OCI-LY1 (cell line): ENCODE data around the gene DGKQ.

Experiments used
- H2AFZ ChIP-seq: fragments of 200-600 bp; sonication (generic), shearing (Covaris generic); 2 replicates; pipeline ENCODE4 v1.6.0; 2014; ENCODE audit warnings: antibody characterized with exemption, mild to moderate bottlenecking, low read length
- H3F3A ChIP-seq: fragments of 200-600 bp; sonication (generic), shearing (Covaris generic); 2 replicates; pipeline ENCODE4 v1.6.0; 2014; ENCODE audit warnings: mild to moderate bottlenecking, antibody characterized with exemption, low read length, moderate library complexity; ENCODE audit not compliant: insufficient read depth
- H3K27ac ChIP-seq: fragments of 200-600 bp; sonication (generic); 2 replicates; pipeline ENCODE4 v1.5.1; 2014; ENCODE audit warnings: low read length, mixed run types, mild to moderate bottlenecking, low read depth; ENCODE audit not compliant: poor library complexity, severe bottlenecking
- H3K27me3 ChIP-seq: fragments of 200-600 bp; sonication (generic); 2 replicates; pipeline ENCODE4 v1.6.0; 2014; ENCODE audit warnings: antibody characterized with exemption, mild to moderate bottlenecking, low read length, moderate library complexity; ENCODE audit not compliant: insufficient read depth
- H3K36me3 ChIP-seq: fragments of 200-600 bp; sonication (generic); 2 replicates; pipeline ENCODE4 v1.6.1; 2014; ENCODE audit warnings: mild to moderate bottlenecking, antibody characterized with exemption, low read length, moderate library complexity, mixed read lengths; ENCODE audit not compliant: insufficient read depth
- H3K4me1 ChIP-seq: fragments of 200-600 bp; sonication (generic); 2 replicates; pipeline ENCODE4 v1.5.1; 2014; ENCODE audit warnings: mild to moderate bottlenecking, low read length, moderate library complexity; ENCODE audit not compliant: insufficient read depth, severe bottlenecking
- H3K4me2 ChIP-seq: fragments of 200-600 bp; sonication (generic), shearing (Covaris generic); 2 replicates; pipeline ENCODE4 v1.6.1; 2014; ENCODE audit warnings: low read length
- H3K4me3 ChIP-seq: fragments of 200-600 bp; sonication (generic); 2 replicates; pipeline ENCODE4 v1.5.1; 2014; ENCODE audit warnings: low read length, low read depth, mild to moderate bottlenecking, mixed read lengths; ENCODE audit not compliant: poor library complexity, severe bottlenecking
- H3K79me2 ChIP-seq: fragments of 200-600 bp; shearing (Covaris generic); 2 replicates; pipeline ENCODE4 v1.6.1; 2016; ENCODE audit warnings: mixed run types, low read length, mixed read lengths; ENCODE audit not compliant: insufficient read depth
- H3K9ac ChIP-seq: fragments of 200-600 bp; sonication (generic), shearing (Covaris generic); 2 replicates; pipeline ENCODE4 v1.6.1; 2014; ENCODE audit warnings: mild to moderate bottlenecking, low read length, mixed read lengths
- H3K9me2 ChIP-seq: fragments of 200-600 bp; sonication (generic), shearing (Covaris generic); 2 replicates; pipeline ENCODE4 v1.6.1; 2014; ENCODE audit warnings: low read depth, mild to moderate bottlenecking, low read length, mixed read lengths
- H3K9me3 ChIP-seq: fragments of 200-600 bp; shearing (Covaris generic); 2 replicates; pipeline ENCODE4 v1.6.1; 2014; ENCODE audit warnings: low read length, mixed read lengths
- H4K20me1 ChIP-seq: fragments of 200-600 bp; sonication (generic), shearing (Covaris generic); 2 replicates; pipeline ENCODE4 v1.6.0; 2016; ENCODE audit warnings: mild to moderate bottlenecking, low read length; ENCODE audit not compliant: insufficient read depth
- EZH2 ChIP-seq: fragments of 200-600 bp; sonication (generic), shearing (Covaris generic); IDR thresholded peaks from 2 replicates; pipeline ENCODE4 v1.8.0; 2017; ENCODE audit warnings: borderline replicate concordance, mixed run types, mild to moderate bottlenecking, antibody characterized with exemption, low read length, moderate library complexity, mixed read lengths
- TF ChIP-seq, protein P1 (sequence below): fragments of 200-600 bp; sonication (generic), shearing (Covaris generic); IDR thresholded peaks from 2 replicates; pipeline ENCODE4 v1.5.1; 2017; ENCODE audit warnings: mild to moderate bottlenecking, antibody characterized with exemption, low read length, moderate library complexity, mixed read lengths

DGKQ gene

GRCh38 chr4:917466-917865, 55.9 kb downstream of the DGKQ start:
- no peaks in the 10 kb centered on the region for H3K36me3 ChIP-seq
- peaks cover 7% of the 10 kb centered on the region for H3K79me2 ChIP-seq
- no peak overlapping the region for H3K27ac ChIP-seq
- H3F3A ChIP-seq, result no peaks in the 10 kb centered on the region
- H3K9me2 ChIP-seq, result no peaks in the 10 kb centered on the region
- H3K4me2 ChIP-seq, result no peak overlapping the region
- H3K4me3 ChIP-seq, result no peak overlapping the region
- no peak overlapping the region for H2AFZ ChIP-seq
- no peaks in the 10 kb centered on the region for H3K9me3 ChIP-seq
- TF ChIP-seq, protein P1, sequence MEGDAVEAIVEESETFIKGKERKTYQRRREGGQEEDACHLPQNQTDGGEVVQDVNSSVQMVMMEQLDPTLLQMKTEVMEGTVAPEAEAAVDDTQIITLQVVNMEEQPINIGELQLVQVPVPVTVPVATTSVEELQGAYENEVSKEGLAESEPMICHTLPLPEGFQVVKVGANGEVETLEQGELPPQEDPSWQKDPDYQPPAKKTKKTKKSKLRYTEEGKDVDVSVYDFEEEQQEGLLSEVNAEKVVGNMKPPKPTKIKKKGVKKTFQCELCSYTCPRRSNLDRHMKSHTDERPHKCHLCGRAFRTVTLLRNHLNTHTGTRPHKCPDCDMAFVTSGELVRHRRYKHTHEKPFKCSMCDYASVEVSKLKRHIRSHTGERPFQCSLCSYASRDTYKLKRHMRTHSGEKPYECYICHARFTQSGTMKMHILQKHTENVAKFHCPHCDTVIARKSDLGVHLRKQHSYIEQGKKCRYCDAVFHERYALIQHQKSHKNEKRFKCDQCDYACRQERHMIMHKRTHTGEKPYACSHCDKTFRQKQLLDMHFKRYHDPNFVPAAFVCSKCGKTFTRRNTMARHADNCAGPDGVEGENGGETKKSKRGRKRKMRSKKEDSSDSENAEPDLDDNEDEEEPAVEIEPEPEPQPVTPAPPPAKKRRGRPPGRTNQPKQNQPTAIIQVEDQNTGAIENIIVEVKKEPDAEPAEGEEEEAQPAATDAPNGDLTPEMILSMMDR, result no peak
- TF ChIP-seq EZH2, result no peak
- no peaks in the 10 kb centered on the region for H4K20me1 ChIP-seq
- H3K4me1 ChIP-seq, result peaks cover 31% of the 10 kb centered on the region
- no peak overlapping the region for H3K9ac ChIP-seq
- H3K27me3 ChIP-seq, result no peaks in the 10 kb centered on the region

GRCh38 chr4:915595-915994, 57.8 kb downstream of the DGKQ start:
- Histone ChIP-seq H3K9me2 (no peaks in the 10 kb centered on the region), H3K79me2 (peaks cover 7% of the 10 kb centered on the region), H3K4me3 (peak overlapping the region; percentile 48), H3K4me2 (peak overlapping the region; percentile 76), H3K9me3 (no peaks in the 10 kb centered on the region), H3K4me1 (peaks cover 19% of the 10 kb centered on the region), H3K27ac (peak overlapping the region; percentile 66), H3K9ac (peak overlapping the region; percentile 47; the same call in 1 of the 2 replicates), H3K27me3 (no peaks in the 10 kb centered on the region), H4K20me1 (no peaks in the 10 kb centered on the region), H3F3A (no peaks in the 10 kb centered on the region), H3K36me3 (no peaks in the 10 kb centered on the region; the same call in 1 of the 2 replicates), H2AFZ (no peak overlapping the region)
- TF ChIP-seq EZH2, result no peak
- TF ChIP-seq, protein P1, result no peak

- peaks cover 19% of the 10 kb centered on the region for H3K4me1 ChIP-seq
- H2AFZ ChIP-seq, result no peak overlapping the region
- H3K9me3 ChIP-seq, result no peaks in the 10 kb centered on the region
- H4K20me1 ChIP-seq, result no peaks in the 10 kb centered on the region
- peak overlapping the region; percentile 47; the same call in 1 of the 2 replicates for H3K9ac ChIP-seq
- H3K9me2 ChIP-seq, result no peaks in the 10 kb centered on the region
- peak overlapping the region; percentile 66 for H3K27ac ChIP-seq
- TF ChIP-seq, protein P1, result no peak
- TF ChIP-seq EZH2, result no peak
- H3K4me2 ChIP-seq, result peak overlapping the region; percentile 76
- peak overlapping the region; percentile 48 for H3K4me3 ChIP-seq
- no peaks in the 10 kb centered on the region; the same call in 1 of the 2 replicates for H3K36me3 ChIP-seq
- no peaks in the 10 kb centered on the region for H3K27me3 ChIP-seq
- H3K79me2 ChIP-seq, result peaks cover 7% of the 10 kb centered on the region
- H3F3A ChIP-seq, result no peaks in the 10 kb centered on the region
Observed at GRCh38 chr4:915041-915474, 58.3 kb downstream of the DGKQ start.
